ENCODE measurements around the gene RNASE11. TPM values are rescaled to one million over a fixed set of nuclear protein-coding genes. Genes with fewer than 3 reads are reported as not detected.

Gene RNASE11
- total and polyA plus RNA-seq, 2 donors (not counting 1 experiment from before 2014, with no cell fraction given) = not detected

GRCh38 chr14:20632448-20632830 lies 44.6 kb upstream of the RNASE11 start:
- peaks cover 0 to 38% (median 14%) of the 10 kb centered on the region in 4 experiments for H3K27me3 ChIP-seq (replicated peaks in 1 of 4; ENCODE audit: control extremely low read depth in 1 of 4, control insufficient read depth in 3 of 4, insufficient read depth in 4 of 4, low read length in 3 of 4)
- H3K4me2 ChIP-seq (replicated peaks; ENCODE audit: low read depth, low read length, poor library complexity, severe bottlenecking) = peak overlapping the region; percentile 88
- H3K27me3 Mint-ChIP-seq = peaks cover 38% of the 10 kb centered on the region

GRCh38 chr14:20631880-20632389 lies 44.1 kb upstream of the RNASE11 start:
- Histone ChIP-seq H3K27ac (ENCODE audit: low read length in 2 of 2) (no peak overlapping the region), H3K4me3 (ENCODE audit: control extremely low read depth in 1 of 5, extremely low read depth in 1 of 5, insufficient read depth in 1 of 5, low read depth in 2 of 5, low read length in 4 of 5) (peak overlapping the region in 4 of 5 experiments; percentile 33 to 65 (median 50)), H3K27me3 (replicated peaks in 1 of 4; ENCODE audit: control extremely low read depth in 1 of 4, control insufficient read depth in 3 of 4, insufficient read depth in 4 of 4, low read length in 3 of 4) (peaks cover 0 to 38% (median 13%) of the 10 kb centered on the region in 4 experiments), H3K9ac (ENCODE audit: low read length) (peak overlapping the region; percentile 65), H2AFZ (ENCODE audit: insufficient read depth, low read depth, low read length, poor library complexity, severe bottlenecking) (peak overlapping the region; percentile 59), H3K9me3 (ENCODE audit: control extremely low read depth in 1 of 3, control insufficient read depth in 2 of 3, insufficient read depth in 1 of 3, low read length in 2 of 3) (peaks cover 3 to 15% (median 5%) of the 10 kb centered on the region in 3 donors), H3K4me1 (ENCODE audit: control insufficient read depth in 2 of 2, insufficient read depth in 2 of 2, low read length in 2 of 2) (peaks cover 35 to 38% of the 10 kb centered on the region in 2 donors), H3K4me2 (replicated peaks; ENCODE audit: low read depth, low read length, poor library complexity, severe bottlenecking) (peak overlapping the region; percentile 88), H3K79me2 (ENCODE audit: control insufficient read depth, insufficient read depth, low read length) (no peaks in the 10 kb centered on the region), H3K36me3 (replicated peaks in 1 of 2; ENCODE audit: control extremely low read depth in 1 of 2, control insufficient read depth in 1 of 2, extremely low read depth in 1 of 2, insufficient read depth in 2 of 2, low read length in 1 of 2) (no peaks in the 10 kb centered on the region), H4K20me1 (ENCODE audit: control insufficient read depth, insufficient read depth, low read length, poor library complexity, severe bottlenecking) (no peaks in the 10 kb centered on the region)
- WGBS (ENCODE audit: insufficient coverage) = 0% methylated on average over 9 of the region's 18 CpGs
- no peak for ATAC-seq (ENCODE audit: low read depth)
- Mint-ChIP-seq H3K4me3 (peak overlapping the region; percentile 86), H3K9me3 (ENCODE audit: insufficient read depth) (peaks cover 2% of the 10 kb centered on the region), H3K27me3 (peaks cover 40% of the 10 kb centered on the region), H3K27ac (peak overlapping the region; percentile 57), H3K4me1 (peaks cover 50% of the 10 kb centered on the region)
- ChIA-PET CTCF (interaction anchor here (1.0 to 3.1 kb wide), 7 partner anchors 19 to 304 kb away, joined by 3 to 21 read pairs (median 6); no protein-coding TSS in a partner anchor), POLR2A (interaction anchor here (1.7 kb wide), 1 partner anchor 19 kb away, joined by 7 read pairs; no protein-coding TSS in a partner anchor)
- intact Hi-C loops (cut with micrococcal nuclease) = loop anchor here (1.0 to 5.0 kb wide), 4 partner anchors 10 to 53 kb away; partner anchors contain the start of gene RNASE4
- TF ChIP-seq EZH2 (IDR thresholded peaks at IDR 0.05; ENCODE audit: borderline replicate concordance, insufficient read depth, low read depth, low read length, poor library complexity, severe bottlenecking) (no peak), CTCF (IDR thresholded peaks at IDR 0.05) (no peak)
- peak; percentile 37 for DNase-seq

More at GRCh38 chr14:20632448-20632830, 44.6 kb upstream of the RNASE11 start:
- TF ChIP-seq EZH2 (IDR thresholded peaks at IDR 0.05; ENCODE audit: borderline replicate concordance, insufficient read depth, low read depth, low read length, poor library complexity, severe bottlenecking) = no peak
- Mint-ChIP-seq H3K9me3 (ENCODE audit: insufficient read depth) (peaks cover 2% of the 10 kb centered on the region), H3K4me1 (peaks cover 48% of the 10 kb centered on the region), H3K27ac (peak overlapping the region; percentile 91), H3K4me3 (peak overlapping the region; percentile 86)
- no peak for DNase-seq
- no peaks in the 10 kb centered on the region for H3K36me3 ChIP-seq (replicated peaks in 1 of 2; ENCODE audit: control extremely low read depth in 1 of 2, control insufficient read depth in 1 of 2, extremely low read depth in 1 of 2, insufficient read depth in 2 of 2, low read length in 1 of 2)
- intact Hi-C loops (cut with micrococcal nuclease) = loop anchor here (1.0 to 5.0 kb wide), 3 partner anchors 10 to 35 kb away; no protein-coding TSS in a partner anchor
- H3K27ac ChIP-seq (ENCODE audit: low read length in 2 of 2) = no peak overlapping the region
- H3K4me3 ChIP-seq (ENCODE audit: control extremely low read depth in 1 of 5, extremely low read depth in 1 of 5, insufficient read depth in 1 of 5, low read depth in 2 of 5, low read length in 4 of 5) = peak overlapping the region in 4 of 5 experiments; percentile 33 to 65 (median 50)
- H3K4me1 ChIP-seq (ENCODE audit: control insufficient read depth in 2 of 2, insufficient read depth in 2 of 2, low read length in 2 of 2) = peaks cover 35 to 38% of the 10 kb centered on the region in 2 donors
- POLR2A ChIA-PET = no interaction called here
- 3% methylated on average over 15 of the region's 19 CpGs for WGBS (ENCODE audit: insufficient coverage)
- CTCF ChIA-PET = interaction anchor here (1.1 to 3.1 kb wide), 4 partner anchors 19 to 58 kb away, joined by 3 to 21 read pairs (median 15); no protein-coding TSS in a partner anchor
- no peaks in the 10 kb centered on the region for H3K79me2 ChIP-seq (ENCODE audit: control insufficient read depth, insufficient read depth, low read length)
- peaks cover 3 to 15% (median 5%) of the 10 kb centered on the region in 3 donors for H3K9me3 ChIP-seq (ENCODE audit: control extremely low read depth in 1 of 3, control insufficient read depth in 2 of 3, insufficient read depth in 1 of 3, low read length in 2 of 3)
- H3K9ac ChIP-seq (ENCODE audit: low read length) = peak overlapping the region; percentile 65
- ATAC-seq (ENCODE audit: low read depth) = peak; percentile 41
- peak overlapping the region; percentile 16 for H2AFZ ChIP-seq (ENCODE audit: insufficient read depth, low read depth, low read length, poor library complexity, severe bottlenecking)
- no peaks in the 10 kb centered on the region for H4K20me1 ChIP-seq (ENCODE audit: control insufficient read depth, insufficient read depth, low read length, poor library complexity, severe bottlenecking)
